Fibroblast of lung (primary cell): ENCODE results near the gene CDK11B. TPM values are rescaled to one million over a fixed set of nuclear protein-coding genes. Genes with fewer than 3 reads are reported as not detected.

ENCODE experiments used
- DNase-seq, 2 donors: peaks; one replicate each; pipeline versions ENCODE4 v3.0.0 to v3.0.0-alpha.2; 2010; ENCODE audit warnings: low read depth in 2 of 2
- H2AFZ ChIP-seq: 2 replicates; pipeline ENCODE4 v1.5.1; 2012; ENCODE audit warnings: low read length, control low read depth, inconsistent platforms
- H3K27ac ChIP-seq: 2 replicates; pipeline ENCODE4 v1.5.1; 2011; ENCODE audit warnings: low read length, control low read depth; ENCODE audit not compliant: insufficient read depth
- H3K27me3 ChIP-seq: 2 replicates; pipeline ENCODE4 v1.5.1; 2011; ENCODE audit warnings: mild to moderate bottlenecking, low read length; ENCODE audit not compliant: control insufficient read depth, insufficient read depth
- H3K36me3 ChIP-seq: 2 replicates; pipeline ENCODE4 v1.5.1; 2011; ENCODE audit warnings: low read length; ENCODE audit not compliant: control insufficient read depth, insufficient read depth
- H3K4me1 ChIP-seq: 2 replicates; pipeline ENCODE4 v1.5.1; 2011; ENCODE audit warnings: low read length; ENCODE audit not compliant: control insufficient read depth, insufficient read depth; ENCODE audit errors: extremely low read depth
- H3K4me2 ChIP-seq: 2 replicates; pipeline ENCODE4 v1.5.1; 2011; ENCODE audit warnings: low read length, control low read depth; ENCODE audit not compliant: insufficient read depth; ENCODE audit errors: extremely low read depth
- H3K4me3 ChIP-seq, 4 experiments: fragments of 200-600 bp in 1 of 4; sonication (generic) in 1 of 4; replicated peaks in 1 of 4; 2 replicates each; pipeline ENCODE4 v1.5.1; 2011 to 2016; ENCODE audit warnings: low read length in 4 of 4, low read depth in 3 of 4, mild to moderate bottlenecking in 3 of 4, control low read depth in 2 of 4, inconsistent platforms in 1 of 4, mixed read lengths in 1 of 4; ENCODE audit not compliant: insufficient read depth in 1 of 4; ENCODE audit errors: control extremely low read depth in 1 of 4
- H3K79me2 ChIP-seq: 2 replicates; pipeline ENCODE4 v1.5.1; 2012; ENCODE audit warnings: mild to moderate bottlenecking, low read length, inconsistent platforms; ENCODE audit not compliant: control insufficient read depth, insufficient read depth
- H3K9ac ChIP-seq: 2 replicates; pipeline ENCODE4 v1.5.1; 2011; ENCODE audit warnings: mild to moderate bottlenecking, low read length, control low read depth; ENCODE audit not compliant: insufficient read depth
- H3K9me3 ChIP-seq: 2 replicates; pipeline ENCODE4 v1.5.1; 2012; ENCODE audit warnings: low read depth, low read length; ENCODE audit not compliant: control insufficient read depth, insufficient read depth
- H4K20me1 ChIP-seq: 2 replicates; pipeline ENCODE4 v1.5.1; 2011; ENCODE audit warnings: low read length; ENCODE audit not compliant: control insufficient read depth, insufficient read depth; ENCODE audit errors: extremely low read depth
- CTCF ChIP-seq, 2 donors: IDR thresholded peaks in 1 of 2; conservative IDR thresholded peaks in 1 of 2; 1 replicate in 1 of 2; 2 replicates in 1 of 2; pipeline ENCODE4 v1.5.1; 2011 to 2012; ENCODE audit warnings: low read length in 2 of 2, control low read depth in 1 of 2, inconsistent platforms in 1 of 2, low read depth in 1 of 2, mild to moderate bottlenecking in 1 of 2
- EZH2 ChIP-seq: IDR thresholded peaks from 2 replicates; pipeline ENCODE4 v1.5.1; 2012; ENCODE audit warnings: low read length, control low read depth, mild to moderate bottlenecking; ENCODE audit errors: missing control alignments
- polyA plus RNA-seq, 2 donors: library from polyadenylated mRNA; depleted of rRNA in 1 of 2; stranded (reverse) in 1 of 2; unstranded in 1 of 2; fragments of >200 nt; gene quantifications; 2 replicates each; pipeline ENCODE4 v1.2.1, GENCODE V29; 2011 to 2012; ENCODE audit warnings: missing spikeins in 1 of 2
- total RNA-seq: library from RNA; depleted of rRNA; stranded (reverse); fragments of >200 nt; gene quantifications from 2 replicates; pipeline ENCODE4 v1.2.1, GENCODE V29; 2014

The CDK11B gene
- total and polyA plus RNA-seq, 2 donors (not counting 1 experiment from before 2014, with no cell fraction given): 2.5 to 9.7 TPM

- Histone ChIP-seq H3K9me3 (no peaks in the 10 kb centered on the region), H3K9ac (peak overlapping the region; percentile 100), H3K27me3 (no peaks in the 10 kb centered on the region), H3K27ac (peak overlapping the region; percentile 100), H3K4me3 (peak overlapping the region; percentile 58 to 98 (median 87)), H3K4me2 (peak overlapping the region; percentile 88), H3K36me3 (peaks cover 4% of the 10 kb centered on the region), H4K20me1 (no peaks in the 10 kb centered on the region), H2AFZ (peak overlapping the region; percentile 55), H3K4me1 (peaks cover 10% of the 10 kb centered on the region), H3K79me2 (peaks cover 20% of the 10 kb centered on the region)
- TF ChIP-seq CTCF (conservative IDR thresholded peaks at IDR 0.05 in 1 of 2, IDR thresholded peaks at IDR 0.05 in 1 of 2; ENCODE audit: low read depth in 1 of 2, low read length in 2 of 2) (no peak), EZH2 (no peak)
- DNase-seq: peak in 1 of 2 donors; percentile 37
Observed at GRCh38 chr1:1616045-1616790, 42.6 kb downstream of the CDK11B start.

- H3K9ac ChIP-seq: peak within 1 kb of the TSS; percentile 100
- TF ChIP-seq EZH2 (no peak), CTCF (conservative IDR thresholded peaks at IDR 0.05 in 1 of 2, IDR thresholded peaks at IDR 0.05 in 1 of 2; ENCODE audit: low read depth in 1 of 2, low read length in 2 of 2) (no peak)
- peaks cover 20% of the 10 kb centered on the region for H3K79me2 ChIP-seq
- peaks cover 4% of the 10 kb centered on the region for H3K36me3 ChIP-seq
- H4K20me1 ChIP-seq: no peaks in the 10 kb centered on the region
- peak within 1 kb of the TSS; percentile 92 for H3K4me2 ChIP-seq
- H3K9me3 ChIP-seq: no peaks in the 10 kb centered on the region
- H3K4me1 ChIP-seq: peaks cover 10% of the 10 kb centered on the region
- peak within 1 kb of the TSS; percentile 55 for H2AFZ ChIP-seq
- DNase-seq: peak; percentile 90 to 94
- H3K4me3 ChIP-seq: peak within 1 kb of the TSS; percentile 73 to 98 (median 87)
- no peaks in the 10 kb centered on the region for H3K27me3 ChIP-seq
- peak within 1 kb of the TSS; percentile 100 for H3K27ac ChIP-seq
Observed at GRCh38 chr1:1615256-1616044, 43.4 kb downstream of the CDK11B start, which contains the start of gene MIB2. MIB2 (plus strand) TSS chr1:1615500; CDS start chr1:1623453, 7,953 bp downstream.

DNA sequence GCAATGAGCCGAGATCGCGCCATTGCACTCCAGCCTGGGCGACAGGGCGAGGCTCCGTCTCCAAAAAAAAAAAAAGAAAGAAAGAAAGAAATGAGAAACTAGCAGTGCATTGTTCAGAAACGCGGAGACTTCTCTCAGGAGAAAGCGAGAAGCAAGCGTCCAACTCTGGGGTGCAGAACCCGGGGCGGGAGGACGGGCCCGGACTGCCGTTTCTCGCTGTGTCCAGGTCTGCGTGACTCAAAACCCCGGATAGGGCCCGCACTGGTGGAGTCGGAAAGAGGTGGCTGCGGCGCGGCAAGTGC, 43.9 kb downstream of the CDK11B start:
- Histone ChIP-seq H3K4me2 (peak overlapping the region; percentile 92), H4K20me1 (no peaks in the 10 kb centered on the region), H3K4me1 (peaks cover 10% of the 10 kb centered on the region), H3K9ac (peak overlapping the region; percentile 100), H3K4me3 (peak overlapping the region; percentile 73 to 98 (median 86)), H2AFZ (no peak overlapping the region), H3K27me3 (no peaks in the 10 kb centered on the region), H3K79me2 (peaks cover 20% of the 10 kb centered on the region), H3K9me3 (no peaks in the 10 kb centered on the region), H3K36me3 (peaks cover 4% of the 10 kb centered on the region), H3K27ac (peak overlapping the region; percentile 100)
- no peak for DNase-seq
- no peak for TF ChIP-seq EZH2
- TF ChIP-seq CTCF (conservative IDR thresholded peaks at IDR 0.05 in 1 of 2, IDR thresholded peaks at IDR 0.05 in 1 of 2; ENCODE audit: low read depth in 1 of 2, low read length in 2 of 2): no peak
